Endothelial cell of umbilical vein (primary cell): Measurements from ENCODE around the gene MYBBP1A. TPM values are rescaled to one million over a fixed set of nuclear protein-coding genes. Genes with fewer than 3 reads are reported as not detected.

Experiments used
- BruUV-seq: library from RNA; stranded (reverse); fragments of 400-500 nt; replicated peaks from 2 replicates; lab custom pipeline; 2021; lab: Mats Ljungman, UMichigan
- CTCF ChIA-PET: fragments of 300-600, 350-600 bp; sonication (Branson Sonifier 250); formaldehyde crosslinking; loops from one replicate; lab custom pipeline; 2021; ENCODE audit warnings: antibody characterized with exemption, inconsistent platforms; lab: Charles Lee
- POLR2A ChIA-PET: fragments of 300-600, 350-600 bp; sonication (Branson Sonifier 250); formaldehyde crosslinking; loops from one replicate; lab custom pipeline; 2021; ENCODE audit warnings: antibody characterized with exemption, inconsistent platforms; lab: Charles Lee
- DNase-seq: peaks from one replicate; pipeline ENCODE4 v3.0.0-alpha.2; 2011; ENCODE audit warnings: low read depth, low spot score
- FAIRE-seq: peaks from 2 replicates; lab custom pipeline; 2011; peaks lifted over from hg19 to GRCh38; lab: Jason Lieb, UNC
- H2AFZ ChIP-seq: 2 replicates; pipeline ENCODE4 v1.6.0; 2012; ENCODE audit warnings: low read depth, low read length, control low read depth, inconsistent platforms
- H3K27ac ChIP-seq: 2 replicates; pipeline ENCODE4 v1.5.1; 2011; ENCODE audit warnings: low read depth, mild to moderate bottlenecking, control low read depth, low read length, moderate library complexity; ENCODE audit not compliant: insufficient read depth
- H3K27me3 ChIP-seq, 2 experiments: 2 replicates each; pipeline versions ENCODE4 v1.6.0 to v1.6.1; 2011; ENCODE audit warnings: low read length in 2 of 2, mixed read lengths in 1 of 2; ENCODE audit not compliant: control insufficient read depth in 2 of 2, insufficient read depth in 2 of 2
- H3K36me3 ChIP-seq, 2 experiments: 2 replicates in 1 of 2; 3 replicates in 1 of 2; pipeline ENCODE4 v1.5.1; 2011; ENCODE audit warnings: low read length in 2 of 2, mild to moderate bottlenecking in 1 of 2, moderate library complexity in 1 of 2; ENCODE audit not compliant: control insufficient read depth in 2 of 2, insufficient read depth in 2 of 2; ENCODE audit errors: extremely low read depth in 1 of 2
- H3K4me1 ChIP-seq: 3 replicates; pipeline ENCODE4 v1.5.1; 2011; ENCODE audit warnings: mild to moderate bottlenecking, low read length; ENCODE audit not compliant: control insufficient read depth, insufficient read depth; ENCODE audit errors: extremely low read depth
- H3K4me2 ChIP-seq: 2 replicates; pipeline ENCODE4 v1.6.1; 2011; ENCODE audit warnings: low read length, control low read depth, mixed read lengths; ENCODE audit not compliant: insufficient read depth
- H3K4me3 ChIP-seq, 3 experiments: fragments of 200-600 bp in 1 of 3; sonication (generic), shearing (Covaris generic) in 1 of 3; replicated peaks in 1 of 3; 2 replicates each; pipeline ENCODE4 v1.5.1; 2011 to 2016; ENCODE audit warnings: control low read depth in 3 of 3, low read length in 3 of 3, mild to moderate bottlenecking in 2 of 3, inconsistent platforms in 1 of 3, low read depth in 1 of 3, moderate library complexity in 1 of 3; ENCODE audit not compliant: insufficient read depth in 1 of 3
- H3K79me2 ChIP-seq: 2 replicates; pipeline ENCODE4 v1.6.0; 2012; ENCODE audit warnings: low read length, inconsistent platforms; ENCODE audit not compliant: control insufficient read depth, insufficient read depth
- H3K9ac ChIP-seq: replicated peaks from 2 replicates; pipeline ENCODE3; 2011; ENCODE audit warnings: low read length, control low read depth; ENCODE audit not compliant: insufficient read depth; ENCODE audit errors: extremely low read depth
- H3K9me1 ChIP-seq: replicated peaks from 3 replicates; pipeline ENCODE4 v1.6.0; 2011; ENCODE audit warnings: mild to moderate bottlenecking, low read length; ENCODE audit not compliant: control insufficient read depth, insufficient read depth; ENCODE audit errors: extremely low read depth
- H3K9me3 ChIP-seq: replicated peaks from 2 replicates; pipeline ENCODE4 v1.5.1; 2012; ENCODE audit warnings: low read length, inconsistent platforms; ENCODE audit not compliant: control insufficient read depth, insufficient read depth
- H4K20me1 ChIP-seq: replicated peaks from 2 replicates; pipeline ENCODE3; 2011; ENCODE audit warnings: mild to moderate bottlenecking, low read length; ENCODE audit not compliant: control insufficient read depth, insufficient read depth; ENCODE audit errors: extremely low read depth
- CTCF ChIP-seq, 2 donors: IDR thresholded peaks; 1 replicate in 1 of 2; 2 replicates in 1 of 2; pipeline ENCODE4 v1.5.1; 2011; ENCODE audit warnings: low read length in 2 of 2, mild to moderate bottlenecking in 2 of 2, moderate library complexity in 2 of 2, control low read depth in 1 of 2, inconsistent platforms in 1 of 2, low read depth in 1 of 2; ENCODE audit not compliant: insufficient read depth in 1 of 2; ENCODE audit errors: extremely low read depth in 1 of 2
- EZH2 ChIP-seq: IDR thresholded peaks from 2 replicates; pipeline ENCODE4 v1.6.1; 2012; ENCODE audit warnings: borderline replicate concordance, low read depth, mild to moderate bottlenecking, moderate library complexity, low read length, inconsistent platforms; ENCODE audit not compliant: severe bottlenecking
- FOS ChIP-seq: IDR thresholded peaks from 2 replicates; pipeline ENCODE4 v1.6.1; 2011; ENCODE audit warnings: mild to moderate bottlenecking, low read length, moderate library complexity, borderline replicate concordance; ENCODE audit not compliant: insufficient read depth
- GATA2 ChIP-seq: IDR thresholded peaks from 2 replicates; pipeline ENCODE4 v1.7.0; 2011; ENCODE audit warnings: low read depth, mild to moderate bottlenecking, moderate library complexity, mixed read lengths, low read length; ENCODE audit not compliant: insufficient read length, insufficient read depth
- JUN ChIP-seq: IDR thresholded peaks from 2 replicates; pipeline ENCODE4 v1.6.1; 2011; ENCODE audit warnings: borderline replicate concordance, low read depth; ENCODE audit not compliant: insufficient read length, insufficient read depth
- MAX ChIP-seq: IDR thresholded peaks from 2 replicates; pipeline ENCODE4 v1.6.1; 2011; ENCODE audit not compliant: insufficient read depth, insufficient read length
- MYC ChIP-seq: IDR thresholded peaks from one replicate; pipeline ENCODE4 v1.6.1; 2011; ENCODE audit warnings: mild to moderate bottlenecking, low read depth, low read length
- POLR2A ChIP-seq: IDR thresholded peaks from 2 replicates; pipeline ENCODE4 v1.6.1; 2012; ENCODE audit warnings: low read depth, mild to moderate bottlenecking, control low read depth, low read length
- POLR2AphosphoS5 ChIP-seq: IDR thresholded peaks from 2 replicates; pipeline ENCODE4 v1.6.1; 2012; ENCODE audit warnings: low read depth, mild to moderate bottlenecking, control low read depth, low read length, moderate library complexity; ENCODE audit not compliant: insufficient read depth
- dilution Hi-C: fragments of 300-500 bp; cut with MboI; formaldehyde crosslinking; loops from one replicate; pipeline ENCODE4 v1.15.0; 2019; ENCODE audit warnings: low sequenced_read_pairs; ENCODE audit not compliant: extremely low pct_ligation_motif_present
- intact Hi-C: fragments of 100-400 bp; cut with micrococcal nuclease; formaldehyde crosslinking; loops from one replicate; pipeline ENCODE4 v1.10.0; 2022
- polyA plus RNA-seq, 4 experiments: library from polyadenylated mRNA; depleted of rRNA in 3 of 4; stranded (reverse) in 3 of 4; unstranded in 1 of 4; fragments of >200 nt; gene quantifications; 2 replicates each; pipeline versions ENCODE4 v1.2.1 to v1.2.3, GENCODE V29; 2011 to 2012; ENCODE audit warnings: missing spikeins in 1 of 4
- total RNA-seq: library from RNA; stranded (reverse); gene quantifications from 2 replicates; pipeline ENCODE4 v1.2.3, GENCODE V29; 2021

The MYBBP1A gene
- total and polyA plus RNA-seq, 2 donors (not counting 3 experiments of a cell fraction or from before 2014, with no cell fraction given): 26.8 to 79.2 TPM

GRCh38 chr17:4498461-4499397, 56.5 kb downstream of the MYBBP1A start, which contains the start of gene SPNS2:
SPNS2 (plus strand) TSS chr17:4498881; CDS start chr17:4499048, 167 bp downstream.
- BruUV-seq: no TSS peak
- Histone ChIP-seq H4K20me1 (no peaks in the 10 kb centered on the region), H3K9me1 (no peaks in the 10 kb centered on the region), H3K4me1 (peaks cover 22% of the 10 kb centered on the region), H3K4me3 (peak within 1 kb of the TSS; percentile 19 to 84 (median 50)), H3K9me3 (no peaks in the 10 kb centered on the region), H3K79me2 (no peaks in the 10 kb centered on the region), H3K27me3 (no peaks in the 10 kb centered on the region), H3K9ac (peak within 1 kb of the TSS; percentile 35), H3K36me3 (peaks cover 0 to 4% of the 10 kb centered on the region in 2 experiments), H3K4me2 (peak within 1 kb of the TSS; percentile 49), H3K27ac (peak within 1 kb of the TSS; percentile 12), H2AFZ (peak within 1 kb of the TSS; percentile 33)
- dilution Hi-C loops (no loop called here), intact Hi-C loops (loop anchor here (2.0 kb wide), 1 partner anchor 70 kb away; no protein-coding TSS in a partner anchor)
- CTCF ChIA-PET: interaction anchor here (0.8 to 3.9 kb wide), 10 partner anchors 8 to 126 kb away, joined by 3 to 31 read pairs (median 4); no protein-coding TSS in a partner anchor
- TF ChIP-seq MAX (no peak), MYC (no peak), CTCF (IDR thresholded peaks at IDR 0.05; ENCODE audit: extremely low read depth in 1 of 2, insufficient read depth in 1 of 2, low read depth in 1 of 2, low read length in 2 of 2) (no peak), POLR2AphosphoS5 (peak; percentile 19), POLR2A (peak; percentile 52), GATA2 (no peak), FOS (no peak), JUN (no peak), EZH2 (no peak)
- POLR2A ChIA-PET: interaction anchor here (0.6 to 2.4 kb wide), 2 partner anchors 40 to 426 kb away, joined by 3 to 8 read pairs; no protein-coding TSS in a partner anchor
- DNase-seq (peak; percentile 64), FAIRE-seq (peak; percentile 48)
